ENCODE results near the gene UTS2B. TPM values are rescaled to one million over a fixed set of nuclear protein-coding genes. Genes with fewer than 3 reads are reported as not detected.
"Not testable (repeated sequence)": the region's sequence is repeated elsewhere in the genome, so short reads cannot be mapped to it uniquely, and the experiment has no call there.

The UTS2B gene
- total RNA-seq, 2 donors from 2014 or later: not detected

GRCh38 chr3:191294291-191294690, 36.0 kb downstream of the UTS2B start:
- DNase-seq: no peak
- no peak for ATAC-seq
- intact Hi-C loops (cut with DNase I, micrococcal nuclease): no loop called here

- no peak for ATAC-seq
- no peak for DNase-seq
- intact Hi-C loops (cut with DNase I, micrococcal nuclease): no loop called here
These were observed 37.9 kb downstream of the UTS2B start for GRCh38 chr3:191292243-191293015.

- intact Hi-C loops (cut with DNase I, micrococcal nuclease): no loop called here
- ATAC-seq: no peak
- DNase-seq: no peak
These were observed 39.9 kb downstream of the UTS2B start for GRCh38 chr3:191290311-191291025.

GRCh38 chr3:191283400-191283799, 46.9 kb downstream of the UTS2B start:
- DNase-seq: no peak
- no peak for ATAC-seq
- intact Hi-C loops (cut with DNase I, micrococcal nuclease): no loop called here

- intact Hi-C loops (cut with DNase I, micrococcal nuclease): no loop called here
- DNase-seq (no peak), ATAC-seq (no peak)
These were observed 47.8 kb downstream of the UTS2B start for GRCh38 chr3:191282251-191283185.

- no peak for DNase-seq
- intact Hi-C loops (cut with DNase I, micrococcal nuclease): no loop called here
- ATAC-seq: no peak
These were observed 49.4 kb downstream of the UTS2B start for GRCh38 chr3:191280882-191281281.

GRCh38 chr3:191280111-191280510, 50.2 kb downstream of the UTS2B start:
- ATAC-seq: no peak
- intact Hi-C loops (cut with DNase I, micrococcal nuclease): no loop called here
- DNase-seq: no peak

GRCh38 chr3:191275751-191276150, 54.6 kb downstream of the UTS2B start:
- DNase-seq: no peak
- intact Hi-C loops (cut with DNase I, micrococcal nuclease): no loop called here

GRCh38 chr3:191275244-191275643, 55.1 kb downstream of the UTS2B start:
- DNase-seq, ATAC-seq: not testable (repeated sequence)

More at GRCh38 chr3:191275751-191276150, 54.6 kb downstream of the UTS2B start:
- ATAC-seq: no peak

GRCh38 chr3:191269289-191270085, 60.8 kb downstream of the UTS2B start:
- ATAC-seq (no peak), DNase-seq (no peak)
- intact Hi-C loops (cut with DNase I, micrococcal nuclease): no loop called here

More at GRCh38 chr3:191275244-191275643, 55.1 kb downstream of the UTS2B start:
- intact Hi-C loops (cut with DNase I, micrococcal nuclease): not testable (repeated sequence)

- no peak for DNase-seq
- intact Hi-C loops (cut with DNase I, micrococcal nuclease): no loop called here
- no peak for ATAC-seq
These were observed 61.6 kb downstream of the UTS2B start for GRCh38 chr3:191268737-191269136.

- ATAC-seq (no peak), DNase-seq (no peak)
- intact Hi-C loops (cut with DNase I, micrococcal nuclease): no loop called here
These were observed 66.5 kb downstream of the UTS2B start for GRCh38 chr3:191263850-191264249.

- ATAC-seq (no peak), DNase-seq (no peak)
- intact Hi-C loops (cut with DNase I, micrococcal nuclease): no loop called here
These were observed 67.0 kb downstream of the UTS2B start for GRCh38 chr3:191263365-191263764.

- intact Hi-C loops (cut with DNase I, micrococcal nuclease): no loop called here
- DNase-seq (no peak), ATAC-seq (no peak)
These were observed 67.7 kb downstream of the UTS2B start for GRCh38 chr3:191262650-191263049.

- ATAC-seq (no peak), DNase-seq (no peak)
- intact Hi-C loops (cut with DNase I, micrococcal nuclease): no loop called here
These were observed 69.1 kb downstream of the UTS2B start for GRCh38 chr3:191261304-191261638.

- intact Hi-C loops (cut with DNase I, micrococcal nuclease): no loop called here
- DNase-seq: no peak
- ATAC-seq: no peak
These were observed 69.7 kb downstream of the UTS2B start for GRCh38 chr3:191260431-191261303.

GRCh38 chr3:191259486-191259885, 70.8 kb downstream of the UTS2B start:
- no peak for DNase-seq
- ATAC-seq: no peak
- intact Hi-C loops (cut with DNase I, micrococcal nuclease): no loop called here

GRCh38 chr3:191257286-191257685, 73.0 kb downstream of the UTS2B start:
- ATAC-seq: no peak
- intact Hi-C loops (cut with DNase I, micrococcal nuclease): no loop called here
- no peak for DNase-seq
